HG03439 (cell line): ENCODE measurements around the gene PVRIG.
"Not testable (repeated sequence)": the region's sequence is repeated elsewhere in the genome, so short reads cannot be mapped to it uniquely, and the experiment has no call there.

Experiments
- ATAC-seq: cut with Tn5 transposase; IDR thresholded peaks from one replicate; pipeline ENCODE4 v1.9.1; 2021; ENCODE audit warnings: mild to moderate bottlenecking, moderate library complexity; ENCODE audit not compliant: unreplicated experiment

PVRIG gene

GRCh38 chr7:100219801-100220585, at the start of gene PVRIG:
TSS of gene PVRIG (plus strand) at chr7:100219949. CDS start at chr7:100219971, 22 bp downstream.
- not testable (repeated sequence) for ATAC-seq

- ATAC-seq = no peak
Measured at GRCh38 chr7:100170101-100170897, 49.5 kb upstream of the PVRIG start.

DNA sequence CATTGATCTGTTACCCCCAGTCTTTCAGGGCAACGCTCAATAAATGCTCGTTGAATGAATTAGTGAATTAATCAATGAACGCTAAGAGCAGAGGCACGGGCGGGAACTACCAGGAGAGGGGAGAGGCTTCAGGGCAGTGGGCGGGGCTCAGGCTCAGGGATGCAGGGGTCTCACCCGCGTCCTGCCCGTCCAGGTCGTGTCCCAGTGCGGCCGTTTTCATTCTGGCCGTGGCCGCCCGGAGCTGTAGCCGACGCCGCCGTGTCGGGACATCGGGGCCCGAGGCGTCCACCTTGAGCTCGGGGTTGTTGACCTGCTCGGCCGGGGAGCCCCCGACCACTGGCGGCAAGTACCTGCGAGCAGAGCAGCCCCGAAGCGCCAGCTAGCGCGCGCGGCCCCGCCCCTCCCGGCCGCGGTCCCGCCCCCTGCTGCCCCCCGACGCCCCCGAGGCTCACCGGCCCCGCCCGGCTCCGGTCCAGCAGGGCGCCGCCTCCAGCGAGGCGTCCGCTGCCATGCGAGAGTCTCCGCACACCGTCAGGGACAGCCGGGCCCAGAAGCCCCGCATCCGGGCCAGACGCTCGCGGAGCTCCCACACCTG, 48.6 kb upstream of the PVRIG start:
- no peak for ATAC-seq

DNA sequence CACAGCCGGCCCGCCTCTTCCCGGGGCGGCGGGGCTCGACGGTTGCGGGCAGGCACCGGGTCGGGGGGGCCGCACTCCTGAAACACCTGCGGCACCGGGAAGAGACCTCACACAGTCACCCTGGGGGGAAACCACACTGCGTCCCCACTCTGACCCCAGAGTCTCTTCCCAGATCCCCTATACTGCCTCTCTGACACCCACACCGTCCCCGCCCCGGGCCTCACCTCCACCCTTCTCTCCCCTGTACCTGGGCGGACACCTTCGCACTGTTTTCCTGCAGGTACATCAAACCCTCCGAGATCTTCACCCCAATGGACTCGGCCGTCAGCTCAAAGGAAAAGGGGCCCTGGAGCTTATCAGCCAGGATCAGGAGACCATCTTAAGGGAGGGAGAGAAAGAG, 47.9 kb upstream of the PVRIG start:
- ATAC-seq = no peak

- no peak for ATAC-seq
Measured at GRCh38 chr7:100173806-100174495, 45.8 kb upstream of the PVRIG start.

DNA sequence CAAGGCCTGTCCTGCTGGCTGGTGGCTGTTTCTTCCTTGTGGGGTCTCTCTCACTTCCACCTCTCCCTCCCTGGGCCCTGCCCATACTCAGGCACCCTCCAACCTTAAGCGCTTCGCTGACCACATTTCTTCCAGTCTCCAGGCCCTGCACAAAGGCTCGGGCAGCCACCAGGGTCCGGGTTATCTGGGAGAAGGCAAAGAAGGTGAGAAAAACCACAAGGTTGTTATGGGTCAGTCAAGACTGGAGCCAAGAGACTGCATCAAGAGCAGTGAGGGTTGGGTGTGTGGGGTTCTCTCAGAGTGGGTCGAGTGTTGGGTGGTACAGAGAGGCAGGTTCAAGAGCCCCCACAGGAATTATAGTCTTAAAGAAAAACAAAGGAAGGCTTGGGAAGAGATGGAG, 45.2 kb upstream of the PVRIG start:
- ATAC-seq = no peak

DNA sequence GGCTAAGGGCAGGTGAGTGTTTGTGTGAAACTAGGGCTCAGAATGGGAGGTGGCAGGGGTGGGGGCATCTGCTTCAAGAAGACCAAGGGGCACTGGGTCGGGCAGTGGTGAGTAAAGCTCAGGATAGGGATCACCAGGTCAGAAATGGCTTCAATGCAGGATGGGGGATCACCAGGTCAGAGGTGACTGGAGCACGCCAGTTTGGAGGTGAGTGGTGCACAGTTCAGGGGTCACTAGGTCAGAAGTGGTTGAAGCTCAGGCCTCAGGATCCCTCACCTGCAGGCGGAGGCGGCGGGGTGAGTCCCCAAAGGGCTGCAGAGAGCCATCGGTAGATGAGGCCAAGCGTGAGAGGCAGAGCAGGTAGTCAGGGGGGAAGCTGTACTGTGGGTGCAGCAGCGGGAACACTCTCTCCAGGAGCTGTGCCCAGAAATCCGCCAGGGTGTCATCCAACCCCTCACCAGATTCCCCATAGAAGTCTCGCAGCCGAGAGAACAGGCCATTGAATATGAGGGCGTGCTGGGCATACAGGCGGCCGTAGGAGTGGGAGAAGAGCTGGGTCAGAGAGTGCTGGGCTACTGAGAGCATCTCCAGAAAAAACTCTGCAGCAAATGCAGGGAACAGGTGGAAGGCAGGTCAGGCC, 44.3 kb upstream of the PVRIG start:
- ATAC-seq = no peak

GRCh38 chr7:100176096-100177044, 43.4 kb upstream of the PVRIG start:
- ATAC-seq = no peak

- peak; percentile 87 for ATAC-seq
Measured at GRCh38 chr7:100177045-100178001, 42.4 kb upstream of the PVRIG start, which contains the start of the genes GPC2 and STAG3. TSS of gene GPC2 (minus strand) at chr7:100177381. CDS start at chr7:100177199, 182 bp downstream. TSS of gene STAG3 (plus strand) at chr7:100177918. CDS start at chr7:100180557, 2,639 bp downstream.

- ATAC-seq = not testable (repeated sequence)
Measured at GRCh38 chr7:100180084-100180483, 39.7 kb upstream of the PVRIG start.

DNA sequence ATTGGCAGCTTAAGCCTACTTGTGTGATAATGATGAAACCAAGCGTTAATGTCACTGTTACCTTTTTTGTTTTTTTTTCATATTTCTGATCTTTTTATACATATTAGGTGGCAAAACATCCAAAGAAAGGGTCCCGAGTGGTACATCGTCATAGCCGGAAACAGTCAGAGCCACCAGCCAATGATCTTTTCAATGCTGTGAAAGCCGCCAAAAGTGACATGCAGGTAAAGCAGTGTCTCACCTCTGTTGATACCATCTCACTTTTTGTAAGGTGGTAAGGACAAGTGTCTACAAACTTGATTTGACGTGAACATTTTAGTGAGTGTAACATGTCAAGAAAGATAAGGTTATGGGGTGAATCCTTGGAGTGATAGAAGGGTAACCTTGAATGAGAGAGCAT, 37.1 kb upstream of the PVRIG start:
- not testable (repeated sequence) for ATAC-seq

- not testable (repeated sequence) for ATAC-seq
Measured at GRCh38 chr7:100183090-100183489, 36.7 kb upstream of the PVRIG start.

DNA sequence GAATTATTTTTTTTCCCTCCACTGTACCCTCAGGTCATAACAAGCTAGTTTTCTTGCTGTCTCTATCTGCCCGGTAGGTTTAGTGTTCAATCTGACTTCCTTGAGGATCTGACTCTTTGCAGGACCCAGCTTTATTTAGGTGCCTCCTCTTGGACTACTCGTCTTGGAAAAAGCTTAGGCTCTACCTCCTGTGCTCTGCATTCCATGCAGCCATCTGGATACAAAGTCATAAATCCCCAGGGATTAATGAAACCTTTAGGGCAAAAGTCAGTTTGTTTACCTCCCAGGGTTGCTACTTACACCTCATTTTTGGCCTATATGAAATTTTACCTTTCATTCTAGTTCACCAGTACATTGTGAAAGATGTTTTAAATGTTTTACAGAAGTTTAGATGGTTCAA, 34.0 kb upstream of the PVRIG start:
- no peak for ATAC-seq

DNA sequence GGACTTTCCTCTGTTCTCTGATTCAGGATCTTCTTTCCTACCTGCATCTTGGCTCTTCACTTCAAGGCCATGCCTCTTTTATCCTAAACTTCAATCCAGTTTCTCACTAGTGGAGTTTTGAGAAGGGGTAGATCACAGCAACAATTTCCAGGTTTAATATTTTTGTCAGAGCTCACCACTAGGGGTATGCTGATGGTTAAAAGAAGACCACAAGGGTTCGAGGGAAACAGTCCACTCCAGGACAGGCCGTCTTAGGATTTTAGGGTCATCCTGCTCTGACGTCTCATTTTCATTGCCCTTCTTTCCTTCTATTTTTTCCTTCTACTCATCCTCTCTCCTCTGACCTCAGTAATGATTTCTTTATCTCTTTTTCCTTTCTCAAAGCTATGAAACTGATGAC, 30.7 kb upstream of the PVRIG start:
- ATAC-seq = no peak

DNA sequence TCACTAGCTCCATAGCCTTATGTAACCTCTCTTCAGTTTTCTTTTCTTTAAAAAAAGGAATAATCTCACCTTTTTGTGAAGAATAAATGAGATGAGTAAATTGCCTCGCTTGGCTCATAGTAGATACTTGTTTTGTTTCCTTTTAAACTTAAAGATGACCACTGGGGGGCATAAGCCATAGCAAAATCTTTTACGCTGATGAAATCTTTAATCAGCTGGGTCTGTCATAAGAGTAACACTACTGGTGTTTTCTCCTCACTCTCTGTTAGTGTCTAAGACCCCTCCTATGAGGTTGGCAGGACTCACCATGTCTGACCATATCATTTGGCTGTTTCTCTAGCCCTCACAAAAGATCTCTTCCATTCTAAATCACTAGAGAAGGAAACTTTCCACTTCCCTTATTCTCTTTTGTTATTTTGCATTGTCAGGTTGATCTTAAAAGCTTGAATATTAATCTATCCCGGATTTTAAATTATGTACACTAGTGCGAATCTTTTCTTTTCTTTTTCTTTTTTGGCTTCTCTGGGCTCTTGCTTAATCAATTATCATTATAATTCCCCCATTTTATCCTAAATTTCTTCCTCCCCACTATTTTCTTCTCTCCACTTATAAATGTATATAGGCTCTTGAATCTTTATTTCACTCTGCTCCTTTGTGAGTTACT, 29.6 kb upstream of the PVRIG start:
- ATAC-seq = no peak

DNA sequence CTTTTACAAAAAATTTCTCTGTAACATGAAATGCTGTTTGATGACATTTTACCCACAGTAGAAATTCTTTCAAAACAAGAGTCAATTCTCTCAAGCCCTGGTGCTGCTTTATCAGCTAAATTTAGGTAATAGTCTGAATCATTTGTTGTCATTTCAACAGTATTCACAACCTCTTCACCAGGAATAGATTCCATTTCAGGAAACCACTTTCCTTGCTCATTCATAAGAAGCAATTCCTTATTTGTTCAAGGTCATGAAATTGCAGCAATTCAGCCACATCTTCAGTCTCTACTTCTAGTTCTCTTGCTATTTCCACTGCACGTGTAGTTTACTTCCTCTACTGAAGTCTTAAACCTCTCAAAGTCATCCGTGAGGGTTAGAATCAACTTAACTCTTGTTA, 28.0 kb upstream of the PVRIG start:
- ATAC-seq = no peak

DNA sequence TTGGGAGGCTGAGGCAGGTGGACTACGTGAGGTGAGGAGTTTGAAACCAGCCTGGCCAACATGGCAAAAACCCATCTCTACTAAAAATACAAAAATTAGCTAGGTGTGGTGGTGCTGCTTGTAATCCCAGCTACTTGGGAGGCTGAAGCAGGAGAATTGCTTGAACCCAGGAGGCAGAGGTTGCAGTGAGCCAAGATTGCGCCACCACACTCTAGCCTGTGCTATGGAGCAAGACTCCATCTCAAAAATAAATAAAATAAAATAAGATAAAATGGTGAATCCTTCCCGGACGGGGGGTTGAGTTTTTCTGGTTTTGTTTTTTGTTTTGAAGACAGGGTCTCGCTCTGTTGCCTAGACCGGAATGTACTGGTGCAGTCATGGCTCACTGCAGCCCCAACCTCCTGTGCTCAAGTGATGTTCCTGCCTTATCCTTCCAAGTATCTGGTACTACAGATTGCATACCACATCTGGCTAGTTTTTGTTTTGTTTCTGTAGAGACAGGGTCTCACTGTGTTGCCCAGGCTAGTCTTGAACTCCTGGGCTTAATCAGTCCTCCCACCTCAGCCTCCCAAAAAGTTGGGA, 27.4 kb upstream of the PVRIG start:
- ATAC-seq = not testable (repeated sequence)
